HG02884 (cell line): Measurements from ENCODE around the gene MADCAM1.

Experiments
- ATAC-seq: cut with Tn5 transposase; IDR thresholded peaks from one replicate; pipeline ENCODE4 v1.9.1; 2021; ENCODE audit warnings: mild to moderate bottlenecking, moderate library complexity; ENCODE audit not compliant: unreplicated experiment

Gene MADCAM1

GRCh38 chr19:507286-508203 is 11.3 kb downstream of the MADCAM1 start, which contains the start of gene TPGS1:
Gene TPGS1, plus strand, starts transcription at chr19:507497. Its CDS starts 10 bp downstream, at chr19:507507.
- ATAC-seq, result peak; percentile 53

GRCh38 chr19:508204-509150 is 12.2 kb downstream of the MADCAM1 start:
- no peak for ATAC-seq

- ATAC-seq, result no peak
These were observed 14.4 kb downstream of the MADCAM1 start for GRCh38 chr19:510606-511100.

GRCh38 chr19:511101-511851 is 15.0 kb downstream of the MADCAM1 start:
- ATAC-seq, result no peak

- no peak for ATAC-seq
These were observed 16.5 kb downstream of the MADCAM1 start for GRCh38 chr19:512547-513365.

GRCh38 chr19:513368-514165 is 17.3 kb downstream of the MADCAM1 start:
- ATAC-seq, result no peak

GRCh38 chr19:514166-514663 is 17.9 kb downstream of the MADCAM1 start:
- ATAC-seq, result no peak

GRCh38 chr19:517721-518597 is 21.7 kb downstream of the MADCAM1 start:
- no peak for ATAC-seq

GRCh38 chr19:518598-519231 is 22.4 kb downstream of the MADCAM1 start:
- ATAC-seq, result no peak

- no peak for ATAC-seq
These were observed 23.2 kb downstream of the MADCAM1 start for GRCh38 chr19:519449-519865.

- no peak for ATAC-seq
These were observed 26.4 kb downstream of the MADCAM1 start for GRCh38 chr19:522726-523125.

GRCh38 chr19:524062-524674 is 27.9 kb downstream of the MADCAM1 start:
- no peak for ATAC-seq

GRCh38 chr19:525029-525428 is 28.7 kb downstream of the MADCAM1 start:
- ATAC-seq, result no peak

- ATAC-seq, result no peak
These were observed 29.7 kb downstream of the MADCAM1 start for GRCh38 chr19:525857-526419.

GRCh38 chr19:530134-531008 is 34.1 kb downstream of the MADCAM1 start:
- ATAC-seq, result no peak
